Astrocyte of the spinal cord (primary cell): Measurements from ENCODE around the gene GRK5.
"Not testable (repeated sequence)": the region's sequence is repeated elsewhere in the genome, so short reads cannot be mapped to it uniquely, and the experiment has no call there.

ENCODE experiments used
- DNase-seq: peaks from one replicate; pipeline ENCODE4 v3.0.0; 2011; ENCODE audit warnings: low read depth, low spot score
- H3K4me3 ChIP-seq: 2 replicates; pipeline ENCODE4 v1.5.1; 2011; ENCODE audit warnings: low read depth, mild to moderate bottlenecking, low read length, moderate library complexity
- in situ Hi-C: cut with HindIII; loops from 2 replicates; pipeline ENCODE4 v1.10.0; 2017; ENCODE audit warnings: low sequenced_read_pairs
- TF ChIP-seq, protein P1 (sequence below): IDR thresholded peaks from 2 replicates; pipeline ENCODE4 v1.5.1; 2012; ENCODE audit warnings: low read depth, mild to moderate bottlenecking, low read length, inconsistent platforms

Gene GRK5

DNA sequence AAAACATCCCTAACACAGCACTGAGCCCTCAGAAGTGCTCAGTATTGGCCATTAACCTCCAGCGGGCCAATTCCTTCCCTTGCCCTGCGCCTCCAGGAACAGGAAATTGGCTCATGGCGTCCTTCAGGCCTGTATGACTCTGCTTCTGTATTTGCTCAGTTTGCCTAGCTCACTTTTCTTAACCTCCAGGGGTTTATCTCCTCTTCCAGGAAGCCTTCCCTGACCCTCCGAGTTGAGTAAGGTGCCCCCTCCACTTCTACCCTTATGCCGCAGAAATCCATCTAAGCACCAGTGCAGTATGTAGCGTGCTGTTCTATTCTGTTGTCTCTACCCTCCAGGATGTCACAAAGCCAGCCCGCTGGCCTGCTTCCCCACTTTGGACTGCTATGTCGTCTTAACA lies 40.8 kb upstream of the GRK5 start:
- TF ChIP-seq, protein P1, sequence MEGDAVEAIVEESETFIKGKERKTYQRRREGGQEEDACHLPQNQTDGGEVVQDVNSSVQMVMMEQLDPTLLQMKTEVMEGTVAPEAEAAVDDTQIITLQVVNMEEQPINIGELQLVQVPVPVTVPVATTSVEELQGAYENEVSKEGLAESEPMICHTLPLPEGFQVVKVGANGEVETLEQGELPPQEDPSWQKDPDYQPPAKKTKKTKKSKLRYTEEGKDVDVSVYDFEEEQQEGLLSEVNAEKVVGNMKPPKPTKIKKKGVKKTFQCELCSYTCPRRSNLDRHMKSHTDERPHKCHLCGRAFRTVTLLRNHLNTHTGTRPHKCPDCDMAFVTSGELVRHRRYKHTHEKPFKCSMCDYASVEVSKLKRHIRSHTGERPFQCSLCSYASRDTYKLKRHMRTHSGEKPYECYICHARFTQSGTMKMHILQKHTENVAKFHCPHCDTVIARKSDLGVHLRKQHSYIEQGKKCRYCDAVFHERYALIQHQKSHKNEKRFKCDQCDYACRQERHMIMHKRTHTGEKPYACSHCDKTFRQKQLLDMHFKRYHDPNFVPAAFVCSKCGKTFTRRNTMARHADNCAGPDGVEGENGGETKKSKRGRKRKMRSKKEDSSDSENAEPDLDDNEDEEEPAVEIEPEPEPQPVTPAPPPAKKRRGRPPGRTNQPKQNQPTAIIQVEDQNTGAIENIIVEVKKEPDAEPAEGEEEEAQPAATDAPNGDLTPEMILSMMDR: no peak
- in situ Hi-C loops: no loop called here
- no peak for DNase-seq
- H3K4me3 ChIP-seq: no peak overlapping the region

DNA sequence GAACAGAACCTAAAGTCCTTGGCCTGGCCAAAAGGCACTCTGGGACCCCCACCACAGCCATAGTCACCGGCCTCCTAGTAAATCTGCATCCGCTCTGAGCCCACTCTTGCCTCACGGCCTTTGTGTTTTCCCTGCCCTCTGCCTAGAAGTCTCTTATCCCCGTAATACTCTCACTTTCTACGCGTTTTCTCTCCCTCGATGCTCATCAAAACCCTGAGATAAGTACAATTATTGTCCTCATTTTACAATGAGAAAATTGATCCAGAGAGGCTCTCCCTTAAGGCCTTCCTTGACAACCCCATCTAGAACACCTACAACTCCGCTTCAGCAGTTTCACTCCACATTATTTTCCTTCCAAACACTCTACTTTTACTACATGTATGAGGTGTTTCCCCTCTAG lies 40.3 kb upstream of the GRK5 start:
- in situ Hi-C loops: no loop called here
- TF ChIP-seq, protein P1: no peak
- no peak for DNase-seq
- no peak overlapping the region for H3K4me3 ChIP-seq

DNA sequence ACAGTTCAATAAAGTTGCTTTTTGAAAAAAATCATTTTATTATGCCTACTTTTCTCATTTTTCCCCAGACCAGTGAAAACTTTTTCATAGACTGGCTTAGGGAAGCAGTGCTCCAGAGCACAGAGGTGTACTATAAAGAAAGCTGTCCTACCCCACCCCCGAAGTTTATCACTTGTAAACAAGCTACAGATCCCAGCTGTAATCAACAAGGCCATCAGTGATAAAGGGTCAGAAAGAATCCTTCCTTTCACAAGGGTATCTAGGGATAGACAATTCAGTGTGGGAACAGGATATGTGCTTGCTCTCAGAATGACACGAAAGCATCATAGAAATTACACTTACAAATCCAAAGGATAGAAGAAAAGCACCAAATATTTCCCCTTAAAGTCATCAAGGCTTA lies 33.3 kb upstream of the GRK5 start:
- in situ Hi-C loops: no loop called here

DNA sequence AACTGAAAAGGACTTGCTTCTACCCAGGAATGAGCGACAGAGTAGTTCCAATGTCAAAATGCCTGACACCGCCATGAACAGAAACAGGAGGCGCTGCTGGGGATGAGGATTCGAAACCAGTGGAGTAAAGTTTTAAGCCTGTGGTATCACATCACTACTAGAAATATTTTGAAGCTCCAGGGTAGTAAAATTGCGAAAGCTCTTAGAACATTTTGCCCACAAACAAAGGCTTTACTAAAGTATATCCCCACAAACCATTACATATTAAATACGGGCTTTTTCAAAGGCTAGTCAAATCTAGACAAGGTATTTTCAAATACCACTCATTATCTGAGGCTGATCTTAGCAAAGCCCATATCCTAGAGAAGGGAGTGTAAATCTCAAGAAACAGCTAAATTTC lies 31.2 kb upstream of the GRK5 start:
- DNase-seq: no peak
- H3K4me3 ChIP-seq: no peak overlapping the region
- in situ Hi-C loops: no loop called here
- TF ChIP-seq, protein P1: no peak

More for the DNA sequence above, 33.3 kb upstream of the GRK5 start:
- DNase-seq: no peak
- no peak overlapping the region for H3K4me3 ChIP-seq
- TF ChIP-seq, protein P1: no peak

DNA sequence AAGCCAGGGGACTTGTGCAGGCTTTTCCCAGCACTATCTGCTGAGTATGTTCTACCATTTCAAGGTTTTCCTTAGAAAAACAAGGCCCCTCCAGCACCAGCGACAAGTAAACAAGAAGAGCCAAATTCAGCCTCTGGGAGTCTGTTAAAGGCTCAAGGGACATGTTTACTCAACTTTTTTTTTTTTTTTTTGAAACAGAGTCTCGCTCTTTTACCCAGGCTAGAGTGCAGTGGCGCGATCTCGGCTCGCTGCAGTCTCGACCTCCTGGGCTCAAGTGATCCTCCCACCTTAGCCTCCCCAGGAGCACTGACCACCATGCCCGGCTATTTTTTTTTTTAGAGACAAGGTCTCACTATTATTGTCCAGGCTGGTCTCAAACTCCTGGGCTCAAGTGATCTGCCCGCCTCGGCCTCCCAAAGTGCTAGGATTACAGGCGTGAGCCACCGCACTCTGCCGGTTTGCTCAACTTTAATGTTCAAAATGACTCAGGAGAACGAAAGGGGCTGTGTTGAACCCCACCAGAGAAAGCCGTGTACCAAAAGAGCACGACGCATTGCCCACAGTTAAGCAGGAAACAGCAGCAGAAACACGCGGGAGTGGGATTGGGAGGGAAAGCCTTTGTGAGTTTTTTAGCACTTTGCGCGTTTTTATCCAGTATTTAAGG lies 29.5 kb upstream of the GRK5 start:
- TF ChIP-seq, protein P1: no peak
- DNase-seq: no peak
- peak overlapping the region; percentile 96 for H3K4me3 ChIP-seq
- in situ Hi-C loops: no loop called here

DNA sequence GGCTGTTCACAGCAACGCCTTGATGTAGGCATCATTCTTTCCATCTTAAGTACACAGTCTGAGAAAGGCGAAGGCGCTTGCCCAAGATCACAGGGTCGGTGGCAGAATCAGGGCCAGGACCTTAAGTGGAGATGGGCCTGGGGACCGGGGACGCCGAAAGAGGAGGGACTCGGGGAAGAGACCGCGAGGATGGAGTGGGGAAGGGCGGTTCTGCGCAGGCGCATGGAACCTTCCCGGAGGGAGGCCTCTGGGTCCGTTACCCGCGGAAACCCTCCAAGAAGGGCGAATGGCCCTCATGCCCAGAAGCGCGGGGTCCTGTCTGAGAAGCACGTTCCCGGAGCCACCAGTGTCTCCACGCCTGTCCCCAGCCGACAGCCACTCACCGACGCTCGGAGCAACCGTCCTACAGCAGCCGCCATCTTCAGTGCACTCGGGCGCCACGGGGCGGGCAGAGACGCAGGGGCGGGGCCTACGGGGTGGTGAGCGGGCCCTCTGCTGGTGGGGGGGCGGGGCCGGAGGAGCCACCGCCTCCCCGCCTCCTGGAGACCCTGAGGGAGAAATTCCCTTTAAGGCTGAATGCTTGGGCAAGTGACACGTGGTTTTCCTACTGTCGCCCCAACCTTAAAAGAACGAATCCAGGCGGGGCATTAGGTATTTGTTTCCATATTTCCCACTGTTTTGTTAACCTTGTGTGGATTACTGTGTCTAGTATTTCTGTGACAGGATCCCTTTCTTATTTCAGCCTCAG lies 28.8 kb upstream of the GRK5 start, which contains the start of gene PRDX3:
TSS of gene PRDX3 (minus strand) at position 441 of the 748 bp plus-strand sequence. CDS start at position 419, 22 bp downstream.
- in situ Hi-C loops: no loop called here
- DNase-seq: peak; percentile 92
- peak within 1 kb of the TSS; percentile 96 for H3K4me3 ChIP-seq
- TF ChIP-seq, protein P1: no peak

DNA sequence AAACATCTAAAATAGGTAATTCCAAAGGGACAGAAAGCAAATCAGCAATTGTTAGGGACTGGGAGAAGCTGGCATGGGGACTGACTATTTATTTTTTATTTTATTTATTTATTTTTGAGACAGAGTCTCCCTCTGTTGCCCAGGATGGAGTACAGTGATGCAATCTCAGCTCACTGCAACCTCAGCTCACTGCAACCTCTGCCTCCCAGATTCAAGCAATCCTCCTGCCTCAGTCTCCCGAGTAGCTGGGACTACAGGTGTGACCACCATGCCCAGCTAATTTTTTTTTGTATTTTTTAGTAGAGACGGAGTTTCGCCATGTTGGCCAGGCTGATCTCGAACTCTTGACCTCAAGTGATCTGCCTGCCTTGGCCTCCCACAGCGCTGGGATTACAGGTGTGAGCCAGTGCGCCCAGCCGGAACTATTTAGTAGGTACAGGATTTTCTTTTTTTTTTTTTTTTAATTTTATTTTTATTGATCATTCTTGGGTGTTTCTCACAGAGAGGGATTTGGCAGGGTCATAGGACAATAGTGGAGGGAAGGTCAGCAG lies 26.4 kb upstream of the GRK5 start:
- DNase-seq, H3K4me3 ChIP-seq, in situ Hi-C loops: not testable (repeated sequence)
